HG02763 (cell line): ENCODE data around the gene RAMACL.
"Not testable (repeated sequence)": the region's sequence is repeated elsewhere in the genome, so short reads cannot be mapped to it uniquely, and the experiment has no call there.

Experiments used
- ATAC-seq: cut with Tn5 transposase; IDR thresholded peaks from one replicate; pipeline ENCODE4 v1.9.1; 2021; ENCODE audit warnings: mild to moderate bottlenecking, moderate library complexity; ENCODE audit not compliant: unreplicated experiment

Gene RAMACL

DNA sequence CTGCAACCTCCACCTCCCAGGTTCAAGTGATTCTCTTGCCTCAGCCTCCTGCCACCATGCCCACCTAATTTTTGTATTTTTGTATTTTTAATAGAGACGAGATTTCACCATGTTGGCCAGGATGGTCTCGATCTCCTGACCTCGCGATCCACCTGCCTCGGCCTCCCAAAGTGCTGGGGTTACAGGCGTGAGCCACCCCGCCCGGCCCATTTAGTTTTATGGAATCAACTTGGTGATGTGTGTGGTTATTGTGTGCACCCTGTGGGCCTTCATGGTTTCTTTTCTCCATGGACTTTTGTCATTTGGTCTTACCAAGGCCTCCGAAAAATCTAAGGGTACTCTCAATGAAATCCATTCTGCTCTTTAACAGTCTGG is 47.5 kb downstream of the RAMACL start:
- not testable (repeated sequence) for ATAC-seq

DNA sequence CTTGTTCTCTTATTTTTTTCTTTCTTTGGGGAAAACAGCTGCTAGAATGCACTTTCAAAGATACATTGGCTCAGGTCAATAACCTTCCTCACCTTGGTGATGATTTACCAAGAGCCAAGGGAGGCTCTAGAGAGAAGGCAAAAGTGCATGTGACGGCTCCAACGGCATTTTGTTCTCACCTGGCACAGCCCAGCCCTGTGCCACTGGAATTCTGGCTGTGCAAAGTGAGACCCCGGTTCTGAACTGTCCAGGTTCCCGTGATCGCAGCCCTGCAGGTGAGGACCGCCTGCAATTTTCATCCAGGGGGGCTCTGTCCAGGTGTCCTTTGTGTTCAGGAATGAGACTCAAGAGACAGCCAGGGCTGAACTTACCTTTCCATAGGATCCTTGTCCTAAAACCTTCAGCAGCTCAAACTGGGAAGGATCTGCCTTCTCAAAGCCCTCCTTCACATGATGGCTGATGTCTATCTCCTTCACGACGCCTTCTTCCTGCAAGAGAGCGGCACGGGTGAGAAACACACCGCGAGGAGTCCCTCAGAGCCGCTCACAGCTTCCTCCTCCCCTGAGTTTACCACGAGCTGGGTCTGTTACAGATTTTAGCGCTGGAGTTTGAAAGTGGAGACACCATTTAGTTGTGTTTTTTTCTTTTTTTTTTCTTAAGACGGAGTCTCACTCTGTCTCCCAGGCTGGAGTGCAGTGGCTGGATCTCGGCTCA is 48.0 kb downstream of the RAMACL start:
- no peak for ATAC-seq

DNA sequence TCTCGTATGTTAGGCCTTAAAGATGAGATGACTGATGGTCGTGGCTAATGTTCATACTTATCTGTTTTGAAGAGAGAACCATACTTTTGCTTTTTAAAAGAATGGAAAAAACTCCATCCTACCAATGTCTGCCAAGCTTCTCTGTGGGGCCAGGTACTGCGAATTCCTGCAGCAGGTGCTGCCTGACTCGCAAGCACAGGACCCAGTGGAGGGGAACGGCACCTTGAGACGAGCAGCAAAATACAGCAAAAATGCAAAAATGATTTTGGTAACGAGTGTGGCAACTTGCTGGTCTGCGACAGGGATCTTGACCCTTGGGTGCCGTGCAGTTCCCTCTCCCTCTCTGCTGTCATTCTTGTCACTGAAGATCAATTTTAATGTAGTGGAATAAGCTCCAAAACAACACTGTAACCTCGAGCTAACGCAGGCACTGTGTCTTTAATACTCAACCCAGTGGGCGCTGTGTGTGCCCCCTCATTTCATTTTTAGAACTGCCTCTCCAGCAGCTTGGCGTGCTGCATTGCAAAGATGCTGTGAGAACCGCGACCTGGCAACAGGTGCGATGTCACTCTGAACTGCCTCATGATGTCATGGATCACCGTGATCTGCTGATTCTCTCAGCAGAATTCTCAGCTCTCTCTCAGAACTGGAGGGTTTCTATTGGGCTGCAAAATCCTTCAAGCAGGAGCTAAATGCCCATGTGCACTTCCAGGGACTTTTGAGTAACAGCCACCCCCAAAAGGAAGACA is 51.6 kb downstream of the RAMACL start:
- ATAC-seq, result no peak

GRCh38 chr6:166533205-166533824 is 53.2 kb downstream of the RAMACL start:
- no peak for ATAC-seq
